ENCODE results near the gene DUOXA1. TPM values are rescaled to one million over a fixed set of nuclear protein-coding genes. Genes with fewer than 3 reads are reported as not detected.

DUOXA1 gene
- total RNA-seq, 1 donor from 2014 or later, result 6.6 TPM

- H3K27ac Mint-ChIP-seq, result no peak overlapping the region
- no peaks in the 10 kb centered on the region for H3K9me3 Mint-ChIP-seq
- peaks cover 18% of the 10 kb centered on the region for H3K4me1 Mint-ChIP-seq
- TF ChIP-seq CTCF (IDR thresholded peaks at IDR 0.05; ENCODE audit: unreplicated experiment), result no peak
- DNase-seq (ENCODE audit: low spot score in 2 of 2, unreplicated experiment in 2 of 2), result no peak
- H3K36me3 Mint-ChIP-seq, result no peaks in the 10 kb centered on the region
- no peaks in the 10 kb centered on the region for H3K27me3 Mint-ChIP-seq (ENCODE audit: low read depth)
- no peak overlapping the region for H3K4me3 Mint-ChIP-seq
These were observed 20.8 kb upstream of the DUOXA1 start for GRCh38 chr15:45150481-45150880.

GRCh38 chr15:45149060-45149459 is 19.4 kb upstream of the DUOXA1 start:
- no peak for TF ChIP-seq CTCF (IDR thresholded peaks at IDR 0.05; ENCODE audit: unreplicated experiment)
- no peak overlapping the region for H3K4me3 Mint-ChIP-seq
- no peak for DNase-seq (ENCODE audit: low spot score in 2 of 2, unreplicated experiment in 2 of 2)
- no peak overlapping the region for H3K27ac Mint-ChIP-seq
- peaks cover 13% of the 10 kb centered on the region for H3K4me1 Mint-ChIP-seq
- H3K27me3 Mint-ChIP-seq (ENCODE audit: low read depth), result no peaks in the 10 kb centered on the region
- no peaks in the 10 kb centered on the region for H3K36me3 Mint-ChIP-seq
- no peaks in the 10 kb centered on the region for H3K9me3 Mint-ChIP-seq

- Mint-ChIP-seq H3K36me3 (no peaks in the 10 kb centered on the region), H3K27ac (peak overlapping the region; percentile 34), H3K4me3 (no peak overlapping the region), H3K9me3 (no peaks in the 10 kb centered on the region), H3K4me1 (peaks cover 13% of the 10 kb centered on the region), H3K27me3 (ENCODE audit: low read depth) (no peaks in the 10 kb centered on the region)
- TF ChIP-seq CTCF (IDR thresholded peaks at IDR 0.05; ENCODE audit: unreplicated experiment), result no peak
- no peak for DNase-seq (ENCODE audit: low spot score in 2 of 2, unreplicated experiment in 2 of 2)
These were observed 18.7 kb upstream of the DUOXA1 start for GRCh38 chr15:45148076-45149059.

DNA sequence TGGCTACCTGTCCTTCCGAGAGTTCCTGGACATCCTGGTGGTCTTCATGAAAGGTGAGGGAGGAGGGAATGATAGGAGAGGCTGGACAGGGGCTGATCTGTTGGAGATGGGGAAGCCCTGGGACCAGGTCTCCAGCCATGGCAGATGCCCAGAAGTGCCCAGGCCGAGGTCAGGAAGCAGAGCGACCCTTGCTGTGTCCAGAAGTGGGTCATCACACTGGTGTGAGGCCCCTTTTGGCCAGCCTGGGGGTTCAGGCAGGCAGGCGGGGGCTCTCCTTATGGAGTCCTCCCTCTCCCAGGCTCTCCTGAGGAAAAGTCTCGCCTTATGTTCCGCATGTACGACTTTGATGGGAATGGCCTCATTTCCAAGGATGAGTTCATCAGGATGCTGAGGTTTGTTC is 17.9 kb upstream of the DUOXA1 start:
- Mint-ChIP-seq H3K27me3 (ENCODE audit: low read depth) (no peaks in the 10 kb centered on the region), H3K4me3 (no peak overlapping the region), H3K9me3 (no peaks in the 10 kb centered on the region), H3K36me3 (no peaks in the 10 kb centered on the region), H3K4me1 (peaks cover 13% of the 10 kb centered on the region), H3K27ac (peak overlapping the region; percentile 34)
- no peak for DNase-seq (ENCODE audit: low spot score in 2 of 2, unreplicated experiment in 2 of 2)
- TF ChIP-seq CTCF (IDR thresholded peaks at IDR 0.05; ENCODE audit: unreplicated experiment), result no peak

DNA sequence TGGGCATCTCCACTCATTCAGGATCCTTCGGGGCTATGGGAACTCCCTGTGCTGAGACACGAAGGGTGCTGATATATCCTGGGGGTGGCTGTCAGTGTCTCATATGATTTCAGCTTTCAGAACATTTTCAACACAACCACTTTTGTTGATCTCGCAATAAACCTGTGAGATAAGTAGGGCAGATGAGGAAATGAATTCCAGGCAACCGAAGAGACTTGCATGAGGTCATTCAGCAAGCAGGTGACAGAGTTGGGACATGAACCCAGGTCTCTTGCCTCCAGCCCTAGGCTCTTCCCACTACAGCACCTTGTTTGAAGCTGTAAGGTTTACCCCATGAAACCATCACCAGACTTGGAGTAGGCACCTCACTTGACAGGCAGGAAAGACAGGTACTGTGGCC is 16.7 kb upstream of the DUOXA1 start:
- no peak for TF ChIP-seq CTCF (IDR thresholded peaks at IDR 0.05; ENCODE audit: unreplicated experiment)
- Mint-ChIP-seq H3K4me3 (no peak overlapping the region), H3K27ac (no peak overlapping the region), H3K9me3 (no peaks in the 10 kb centered on the region), H3K4me1 (peaks cover 13% of the 10 kb centered on the region), H3K27me3 (ENCODE audit: low read depth) (no peaks in the 10 kb centered on the region), H3K36me3 (no peaks in the 10 kb centered on the region)
- DNase-seq (ENCODE audit: low spot score in 2 of 2, unreplicated experiment in 2 of 2), result no peak

All from mesothelial cell of epicardium (in vitro differentiated cells).